ENCODE data around the gene NAV3. TPM values are rescaled to one million over a fixed set of nuclear protein-coding genes. Genes with fewer than 3 reads are reported as not detected.

The NAV3 gene
- total RNA-seq, 1 experiment from 2014 or later: 18.0 TPM

GRCh38 chr12:77925536-77926108 is 94.9 kb downstream of the NAV3 start:
- ChIA-PET CTCF (interaction anchor here (0.6 to 2.3 kb wide), 7 partner anchors 14 to 543 kb away, joined by 3 to 12 read pairs (median 4); no protein-coding TSS in a partner anchor), POLR2A (ENCODE audit: low non-redundant PET) (no interaction called here)
- no TSS peak for BruUV-seq (replicated peaks)
- H3K27me3 ChIP-seq (replicated peaks; ENCODE audit: insufficient read depth, low read depth, low read length, poor library complexity): no peaks in the 10 kb centered on the region
- TF ChIP-seq CTCF (conservative IDR thresholded peaks at IDR 0.05; ENCODE audit: low read depth, low read length) (peak; percentile 100), EZH2 (IDR thresholded peaks at IDR 0.05; ENCODE audit: borderline replicate concordance, low read depth, low read length, poor library complexity, severe bottlenecking) (no peak)
- no peaks in the 10 kb centered on the region for H3K36me3 ChIP-seq (ENCODE audit: insufficient read depth, low read length, poor library complexity, severe bottlenecking)
- no peaks in the 10 kb centered on the region for H3K9me3 ChIP-seq (ENCODE audit: low read depth, low read length, poor library complexity, severe bottlenecking)
- peak; percentile 96 for DNase-seq (ENCODE audit: low spot score)
- intact Hi-C loops (cut with micrococcal nuclease; ENCODE audit: unreplicated experiment): loop anchor here (1.0 to 10.0 kb wide), 5 partner anchors 92 to 773 kb away; no protein-coding TSS in a partner anchor
- no peak overlapping the region for H3K27ac ChIP-seq (ENCODE audit: low read depth, low read length, poor library complexity, severe bottlenecking)
- no peak overlapping the region for H3K4me3 ChIP-seq (ENCODE audit: low read depth, low read length, poor library complexity, severe bottlenecking)
- peaks cover 23% of the 10 kb centered on the region for H3K4me1 ChIP-seq (ENCODE audit: insufficient read depth, low read length, poor library complexity, severe bottlenecking)

DNA sequence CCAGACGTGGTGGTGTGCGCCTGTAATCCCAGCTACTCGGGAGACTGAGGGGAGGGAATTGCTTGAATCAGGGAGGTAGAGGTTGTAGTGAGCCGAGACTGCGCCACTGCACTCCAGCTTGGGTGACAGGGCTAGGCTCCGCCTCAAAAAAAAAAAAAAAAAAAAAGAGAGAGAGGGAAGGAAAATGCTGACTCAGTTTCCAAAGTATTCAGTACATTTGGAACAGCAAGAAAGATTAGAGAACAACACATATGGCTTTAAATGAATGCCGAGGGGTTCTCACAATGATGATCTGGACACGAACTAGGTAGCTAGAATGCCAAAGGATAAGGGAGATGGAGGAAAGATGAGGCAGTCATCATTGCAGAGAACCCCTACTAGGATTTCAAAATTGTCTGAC is 97.4 kb downstream of the NAV3 start:
- Histone ChIP-seq H3K9me3 (ENCODE audit: low read depth, low read length, poor library complexity, severe bottlenecking) (no peaks in the 10 kb centered on the region), H3K36me3 (ENCODE audit: insufficient read depth, low read length, poor library complexity, severe bottlenecking) (no peaks in the 10 kb centered on the region), H3K27me3 (replicated peaks; ENCODE audit: insufficient read depth, low read depth, low read length, poor library complexity) (no peaks in the 10 kb centered on the region), H3K4me3 (ENCODE audit: low read depth, low read length, poor library complexity, severe bottlenecking) (no peak overlapping the region), H3K4me1 (ENCODE audit: insufficient read depth, low read length, poor library complexity, severe bottlenecking) (peaks cover 23% of the 10 kb centered on the region), H3K27ac (ENCODE audit: low read depth, low read length, poor library complexity, severe bottlenecking) (no peak overlapping the region)
- TF ChIP-seq EZH2 (IDR thresholded peaks at IDR 0.05; ENCODE audit: borderline replicate concordance, low read depth, low read length, poor library complexity, severe bottlenecking) (no peak), CTCF (conservative IDR thresholded peaks at IDR 0.05; ENCODE audit: low read depth, low read length) (no peak)
- BruUV-seq (replicated peaks): no TSS peak
- DNase-seq (ENCODE audit: low spot score): no peak
- intact Hi-C loops (cut with micrococcal nuclease; ENCODE audit: unreplicated experiment): loop anchor here (5.0 to 10.0 kb wide), 2 partner anchors 313 to 776 kb away; no protein-coding TSS in a partner anchor
- POLR2A ChIA-PET (ENCODE audit: low non-redundant PET): no interaction called here
- CTCF ChIA-PET: no interaction called here

GRCh38 chr12:77932216-77932615 is 101.5 kb downstream of the NAV3 start:
- intact Hi-C loops (cut with micrococcal nuclease; ENCODE audit: unreplicated experiment): loop anchor here (10.0 kb wide), 1 partner anchor 887 kb away; no protein-coding TSS in a partner anchor
- no peak overlapping the region for H3K4me3 ChIP-seq (ENCODE audit: low read depth, low read length, poor library complexity, severe bottlenecking)
- DNase-seq (ENCODE audit: low spot score): peak; percentile 55
- no peak overlapping the region for H3K27ac ChIP-seq (ENCODE audit: low read depth, low read length, poor library complexity, severe bottlenecking)
- no peaks in the 10 kb centered on the region for H3K36me3 ChIP-seq (ENCODE audit: insufficient read depth, low read length, poor library complexity, severe bottlenecking)
- ChIA-PET CTCF (interaction anchor here (0.6 kb wide), 2 partner anchors 90 to 1142 kb away, joined by 3 to 5 read pairs; no protein-coding TSS in a partner anchor), POLR2A (ENCODE audit: low non-redundant PET) (no interaction called here)
- no peaks in the 10 kb centered on the region for H3K9me3 ChIP-seq (ENCODE audit: low read depth, low read length, poor library complexity, severe bottlenecking)
- no peaks in the 10 kb centered on the region for H3K27me3 ChIP-seq (replicated peaks; ENCODE audit: insufficient read depth, low read depth, low read length, poor library complexity)
- H3K4me1 ChIP-seq (ENCODE audit: insufficient read depth, low read length, poor library complexity, severe bottlenecking): no peaks in the 10 kb centered on the region
- TF ChIP-seq CTCF (conservative IDR thresholded peaks at IDR 0.05; ENCODE audit: low read depth, low read length) (peak; percentile 60), EZH2 (IDR thresholded peaks at IDR 0.05; ENCODE audit: borderline replicate concordance, low read depth, low read length, poor library complexity, severe bottlenecking) (no peak)
- no TSS peak for BruUV-seq (replicated peaks)

All from A673 (cell line).